ENCODE data around the gene PKP3. TPM values are rescaled to one million over a fixed set of nuclear protein-coding genes. Genes with fewer than 3 reads are reported as not detected.

The PKP3 gene
- total and polyA plus RNA-seq, 7 donors, result 0.10 to 0.75 (median 0.15) TPM; not detected in 2

GRCh38 chr11:379205-380094, 14.6 kb upstream of the PKP3 start:
- Histone ChIP-seq H3K27ac (no peak overlapping the region), H3K4me3 (no peak overlapping the region), H3K9me3 (no peaks in the 10 kb centered on the region), H3K4me1 (no peaks in the 10 kb centered on the region), H3K27me3 (ENCODE audit: insufficient read depth in 3 of 3, low read length in 2 of 3) (peaks cover 0 to 33% (median 15%) of the 10 kb centered on the region in 3 donors), H3K36me3 (ENCODE audit: insufficient read depth in 1 of 2, low read depth in 1 of 2) (no peaks in the 10 kb centered on the region)
- WGBS, 3 donors, result 86 to 92% (median 90%) methylated on average over 79 to 87 of the region's 87 CpGs
- ATAC-seq (no peak), DNase-seq (peak in 1 of 2 donors; percentile 45)
- intact Hi-C loops (cut with DNase I), result no loop called here
- TF ChIP-seq CTCF (IDR thresholded peaks at IDR 0.05), result no peak

- Histone ChIP-seq H3K4me3 (no peak overlapping the region), H3K27me3 (ENCODE audit: insufficient read depth in 3 of 3, low read length in 2 of 3) (peaks cover 0 to 33% (median 15%) of the 10 kb centered on the region in 3 donors), H3K9me3 (no peaks in the 10 kb centered on the region), H3K36me3 (ENCODE audit: insufficient read depth in 1 of 2, low read depth in 1 of 2) (no peaks in the 10 kb centered on the region), H3K4me1 (no peaks in the 10 kb centered on the region), H3K27ac (no peak overlapping the region)
- intact Hi-C loops (cut with DNase I), result no loop called here
- 94 to 97% (median 95%) methylated on average over 30 to 35 of the region's 35 CpGs for WGBS, 3 donors
- no peak for TF ChIP-seq CTCF (IDR thresholded peaks at IDR 0.05)
- ATAC-seq, result no peak
- DNase-seq, result no peak
Measured at GRCh38 chr11:380095-380480, 13.9 kb upstream of the PKP3 start.

GRCh38 chr11:380491-380890, 13.5 kb upstream of the PKP3 start:
- Histone ChIP-seq H3K27ac (no peak overlapping the region), H3K4me1 (no peaks in the 10 kb centered on the region), H3K36me3 (ENCODE audit: insufficient read depth in 1 of 2, low read depth in 1 of 2) (no peaks in the 10 kb centered on the region), H3K4me3 (no peak overlapping the region), H3K27me3 (ENCODE audit: insufficient read depth in 3 of 3, low read length in 2 of 3) (peaks cover 0 to 33% (median 15%) of the 10 kb centered on the region in 3 donors), H3K9me3 (no peaks in the 10 kb centered on the region)
- no peak for DNase-seq
- 93 to 94% (median 93%) methylated on average over 23 of the region's 23 CpGs for WGBS, 3 donors
- intact Hi-C loops (cut with DNase I), result no loop called here
- ATAC-seq, result no peak
- no peak for TF ChIP-seq CTCF (IDR thresholded peaks at IDR 0.05)

- intact Hi-C loops (cut with DNase I), result no loop called here
- WGBS, 3 donors, result 84 to 94% (median 92%) methylated on average over 8 to 14 of the region's 14 CpGs
- H3K4me1 ChIP-seq, result no peaks in the 10 kb centered on the region
- no peak overlapping the region for H3K27ac ChIP-seq
- peaks cover 0 to 33% (median 15%) of the 10 kb centered on the region in 3 donors for H3K27me3 ChIP-seq (ENCODE audit: insufficient read depth in 3 of 3, low read length in 2 of 3)
- no peak overlapping the region for H3K4me3 ChIP-seq
- no peak for ATAC-seq
- H3K9me3 ChIP-seq, result no peaks in the 10 kb centered on the region
- H3K36me3 ChIP-seq (ENCODE audit: insufficient read depth in 1 of 2, low read depth in 1 of 2), result no peaks in the 10 kb centered on the region
- TF ChIP-seq CTCF (IDR thresholded peaks at IDR 0.05), result no peak
- DNase-seq, result no peak
Measured at GRCh38 chr11:380996-381395, 13.0 kb upstream of the PKP3 start.

All from psoas muscle (tissue), 8 donors.